GM19467 (cell line): Measurements from ENCODE around the gene TMC8.
"Not testable (repeated sequence)": the region's sequence is repeated elsewhere in the genome, so short reads cannot be mapped to it uniquely, and the experiment has no call there.

Experiments
- ATAC-seq: cut with Tn5 transposase; IDR thresholded peaks from one replicate; pipeline ENCODE4 v1.9.1; 2021; ENCODE audit warnings: mild to moderate bottlenecking, moderate library complexity; ENCODE audit not compliant: unreplicated experiment

The TMC8 gene

GRCh38 chr17:78110363-78111015 lies 20.1 kb upstream of the TMC8 start:
- ATAC-seq, result no peak

GRCh38 chr17:78111016-78111726 lies 19.4 kb upstream of the TMC8 start:
- ATAC-seq, result no peak

- ATAC-seq, result no peak
Observed at GRCh38 chr17:78111727-78112517, 18.6 kb upstream of the TMC8 start.

- no peak for ATAC-seq
Observed at GRCh38 chr17:78112518-78113471, 17.8 kb upstream of the TMC8 start.

GRCh38 chr17:78113804-78114785 lies 16.5 kb upstream of the TMC8 start:
- ATAC-seq, result no peak

- ATAC-seq, result no peak
Observed at GRCh38 chr17:78114831-78115723, 15.5 kb upstream of the TMC8 start.

GRCh38 chr17:78115803-78116202 lies 14.8 kb upstream of the TMC8 start:
- ATAC-seq, result not testable (repeated sequence)

GRCh38 chr17:78116411-78116810 lies 14.2 kb upstream of the TMC8 start:
- ATAC-seq, result no peak

- no peak for ATAC-seq
Observed at GRCh38 chr17:78117027-78117981, 13.3 kb upstream of the TMC8 start.

- no peak for ATAC-seq
Observed at GRCh38 chr17:78118801-78119241, 11.8 kb upstream of the TMC8 start.

- no peak for ATAC-seq
Observed at GRCh38 chr17:78120537-78120936, 10.0 kb upstream of the TMC8 start.

- no peak for ATAC-seq
Observed at GRCh38 chr17:78120971-78121800, 9.4 kb upstream of the TMC8 start.

GRCh38 chr17:78121801-78122215 lies 8.8 kb upstream of the TMC8 start:
- no peak for ATAC-seq

GRCh38 chr17:78122216-78122930 lies 8.2 kb upstream of the TMC8 start:
- no peak for ATAC-seq

- ATAC-seq, result no peak
Observed at GRCh38 chr17:78122931-78123249, 7.7 kb upstream of the TMC8 start.
